Measurements from ENCODE around the gene KRT77.

- TF ChIP-seq POLR2A (IDR thresholded peaks at IDR 0.05; ENCODE audit: low read depth, low read length) (no peak), POLR2AphosphoS5 (IDR thresholded peaks at IDR 0.05; ENCODE audit: low read depth, low read length) (no peak), TAF1 (IDR thresholded peaks at IDR 0.05; ENCODE audit: borderline replicate concordance, low read depth, low read length) (no peak)
Observed at GRCh38 chr12:52675301-52675701, 28.0 kb downstream of the KRT77 start.

Data from GM12892 (cell line).